ENCODE data around the gene ADK.
"Not testable (repeated sequence)": the region's sequence is repeated elsewhere in the genome, so short reads cannot be mapped to it uniquely, and the experiment has no call there.

The ADK gene

GRCh38 chr10:74544106-74544505, 393.1 kb downstream of the ADK start:
- DNase-seq (ENCODE audit: low read depth) = peak; percentile 63

- peak; percentile 22 for DNase-seq (ENCODE audit: low read depth)
Measured at GRCh38 chr10:74548676-74549075, 397.7 kb downstream of the ADK start.

GRCh38 chr10:74556072-74556705, 405.2 kb downstream of the ADK start:
- DNase-seq (ENCODE audit: low read depth) = no peak

GRCh38 chr10:74557098-74557497, 406.1 kb downstream of the ADK start:
- no peak for DNase-seq (ENCODE audit: low read depth)

GRCh38 chr10:74558403-74558802, 407.4 kb downstream of the ADK start:
- DNase-seq (ENCODE audit: low read depth) = no peak

- DNase-seq (ENCODE audit: low read depth) = no peak
Measured at GRCh38 chr10:74558897-74559296, 407.9 kb downstream of the ADK start.

GRCh38 chr10:74568896-74569295, 417.9 kb downstream of the ADK start:
- not testable (repeated sequence) for DNase-seq (ENCODE audit: low read depth)

GRCh38 chr10:74573497-74573896, 422.5 kb downstream of the ADK start:
- DNase-seq (ENCODE audit: low read depth) = not testable (repeated sequence)

- DNase-seq (ENCODE audit: low read depth) = no peak
Measured at GRCh38 chr10:74575191-74575720, 424.2 kb downstream of the ADK start.

GRCh38 chr10:74575912-74576311, 424.9 kb downstream of the ADK start:
- DNase-seq (ENCODE audit: low read depth) = no peak

GRCh38 chr10:74576586-74576985, 425.6 kb downstream of the ADK start:
- DNase-seq (ENCODE audit: low read depth) = no peak

- not testable (repeated sequence) for DNase-seq (ENCODE audit: low read depth)
Measured at GRCh38 chr10:74580438-74580837, 429.4 kb downstream of the ADK start.

- no peak for DNase-seq (ENCODE audit: low read depth)
Measured at GRCh38 chr10:74582566-74582965, 431.5 kb downstream of the ADK start.

- peak; percentile 21 for DNase-seq (ENCODE audit: low read depth)
Measured at GRCh38 chr10:74585231-74586087, 434.4 kb downstream of the ADK start.

- peak; percentile 20 for DNase-seq (ENCODE audit: low read depth)
Measured at GRCh38 chr10:74586088-74586585, 435.1 kb downstream of the ADK start.

- DNase-seq (ENCODE audit: low read depth) = no peak
Measured at GRCh38 chr10:74587109-74587854, 436.3 kb downstream of the ADK start.

GRCh38 chr10:74589226-74589673, 438.2 kb downstream of the ADK start:
- peak; percentile 96 for DNase-seq (ENCODE audit: low read depth)

GRCh38 chr10:74589851-74590250, 438.8 kb downstream of the ADK start:
- no peak for DNase-seq (ENCODE audit: low read depth)

GRCh38 chr10:74593470-74593869, 442.4 kb downstream of the ADK start:
- DNase-seq (ENCODE audit: low read depth) = peak; percentile 72

GRCh38 chr10:74596713-74597112, 445.7 kb downstream of the ADK start:
- DNase-seq (ENCODE audit: low read depth) = no peak

GRCh38 chr10:74598891-74599566, 448.0 kb downstream of the ADK start:
- peak; percentile 49 for DNase-seq (ENCODE audit: low read depth)

- no peak for DNase-seq (ENCODE audit: low read depth)
Measured at GRCh38 chr10:74599672-74600071, 448.7 kb downstream of the ADK start.

Measured in EH (cell line).